ENCODE results near the gene MDFI.

Gene MDFI

GRCh38 chr6:41651962-41652657 is 13.8 kb downstream of the MDFI start:
- no peak for DNase-seq

- DNase-seq: no peak
Observed at GRCh38 chr6:41652866-41653652, 14.8 kb downstream of the MDFI start.

DNA sequence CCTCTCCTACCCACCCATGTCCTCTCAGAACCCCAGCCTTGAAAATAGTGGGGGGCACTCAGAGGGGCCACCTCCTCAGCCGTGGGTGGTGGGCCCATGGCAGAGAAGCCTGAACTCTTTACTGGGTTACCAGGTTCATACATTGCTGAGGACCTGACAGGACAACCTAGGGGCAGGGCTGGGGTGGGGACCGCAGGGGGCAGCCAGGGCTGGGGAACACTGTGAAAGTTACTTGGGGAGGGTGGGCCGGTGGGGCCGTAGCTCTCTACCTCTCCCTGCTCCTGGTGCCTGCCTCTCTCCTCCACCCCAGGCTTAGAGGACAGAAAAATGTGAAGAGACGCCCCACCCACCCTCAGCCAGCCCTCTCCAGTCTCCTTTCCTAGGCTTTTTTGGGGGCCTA is 15.4 kb downstream of the MDFI start:
- no peak for DNase-seq

DNA sequence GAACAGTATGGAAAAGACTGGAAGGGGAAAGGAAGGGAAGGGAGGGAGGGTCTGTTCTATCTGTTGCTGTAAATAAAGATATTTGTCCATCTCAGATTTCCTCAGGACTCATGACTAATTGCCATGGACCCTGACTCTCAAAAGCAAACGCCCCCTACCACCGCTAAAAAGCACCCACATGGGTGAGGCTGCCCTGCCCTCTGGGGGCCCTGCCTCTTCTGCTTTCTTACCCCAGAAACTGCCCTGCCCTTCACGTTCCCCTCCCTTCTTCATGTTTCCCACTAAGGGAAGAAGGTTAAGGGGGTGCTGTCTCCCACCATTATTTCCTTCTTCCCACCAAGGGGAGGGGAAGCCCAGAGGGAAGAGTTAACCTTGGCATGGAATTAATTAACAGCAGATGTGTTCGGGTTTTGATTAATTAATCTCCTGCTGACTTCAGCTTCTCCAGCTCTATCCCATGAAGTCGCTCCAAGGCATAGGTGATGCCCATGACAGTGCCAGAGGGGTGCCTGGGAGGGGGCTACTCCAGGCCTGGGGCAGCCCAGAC is 16.0 kb downstream of the MDFI start:
- no peak for DNase-seq

DNA sequence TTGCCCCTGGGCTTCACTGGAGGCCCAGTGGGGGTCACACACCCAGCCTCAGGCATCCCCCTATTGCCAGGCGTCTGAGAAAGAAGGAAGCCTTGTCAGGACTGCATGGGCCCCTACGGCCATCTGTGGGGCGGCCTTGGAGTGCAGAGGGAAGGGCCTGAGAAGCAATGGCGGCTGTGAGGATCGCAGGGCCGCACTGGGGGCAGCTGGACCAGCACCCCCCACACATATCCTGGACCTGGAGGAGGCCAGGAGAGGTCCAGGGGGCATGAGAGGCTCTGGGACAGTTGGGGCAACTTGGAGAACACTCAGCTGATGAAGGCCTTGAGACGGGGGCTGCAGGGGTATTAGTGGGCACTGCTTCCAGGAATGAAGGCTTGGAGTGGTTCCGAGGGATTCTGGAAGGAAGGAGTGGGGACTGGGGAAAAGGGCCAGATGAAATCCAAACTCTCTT is 16.5 kb downstream of the MDFI start:
- no peak for DNase-seq

DNA sequence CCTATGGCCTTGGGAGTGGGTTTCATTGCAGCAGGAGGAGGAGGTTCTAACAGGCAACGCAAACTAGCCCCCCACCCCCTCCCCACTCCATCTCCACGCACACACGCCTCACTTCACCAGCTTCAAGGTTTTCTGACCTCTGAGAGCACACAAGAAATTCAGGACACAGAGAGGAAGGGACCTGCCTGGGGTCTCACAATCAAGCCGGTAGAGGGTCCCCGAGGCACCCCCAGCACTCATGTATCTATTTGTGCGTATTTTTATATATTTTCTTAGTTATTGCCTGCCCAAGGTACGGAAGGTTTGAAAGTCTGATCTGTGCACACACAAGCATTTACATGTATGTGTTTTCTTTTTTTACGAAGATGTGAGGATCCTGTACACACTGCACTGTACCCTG is 16.9 kb downstream of the MDFI start:
- no peak for DNase-seq

- DNase-seq: no peak
Observed at GRCh38 chr6:41655646-41656001, 17.4 kb downstream of the MDFI start.

DNA sequence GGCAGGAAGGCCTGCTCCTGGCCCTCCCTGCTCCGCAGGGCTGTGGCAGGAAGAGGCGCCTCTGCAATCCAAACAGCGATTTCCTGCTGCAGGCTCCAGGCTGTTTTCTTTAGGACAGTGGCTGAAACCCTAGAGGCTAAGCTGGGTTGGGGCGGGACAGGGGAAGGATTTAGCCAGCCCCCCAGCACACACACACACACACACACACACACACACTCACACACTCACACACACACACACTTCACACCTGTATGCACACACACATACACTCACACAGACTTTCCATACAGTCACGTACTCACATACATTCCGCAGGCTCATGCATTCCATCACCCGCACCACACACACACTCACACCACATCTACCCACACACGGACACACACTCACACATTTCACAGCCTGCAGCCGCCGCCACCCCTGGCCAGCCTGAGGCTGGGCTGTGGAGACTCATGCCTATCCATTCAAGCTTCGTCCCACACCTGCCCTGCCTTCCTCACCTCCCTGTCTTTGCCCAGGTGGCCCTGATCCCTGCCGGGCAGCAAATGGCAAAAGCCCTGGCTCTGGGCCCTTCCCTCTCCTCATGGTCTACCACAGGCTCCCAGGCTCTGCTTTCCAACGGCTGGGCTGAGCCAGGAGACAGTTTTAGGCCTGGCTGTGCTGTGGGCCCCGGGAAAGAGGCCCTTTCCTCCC is 17.9 kb downstream of the MDFI start:
- no peak for DNase-seq

GRCh38 chr6:41657131-41658094 is 19.1 kb downstream of the MDFI start:
- no peak for DNase-seq

- DNase-seq: no peak
Observed at GRCh38 chr6:41658636-41659035, 20.4 kb downstream of the MDFI start.

DNA sequence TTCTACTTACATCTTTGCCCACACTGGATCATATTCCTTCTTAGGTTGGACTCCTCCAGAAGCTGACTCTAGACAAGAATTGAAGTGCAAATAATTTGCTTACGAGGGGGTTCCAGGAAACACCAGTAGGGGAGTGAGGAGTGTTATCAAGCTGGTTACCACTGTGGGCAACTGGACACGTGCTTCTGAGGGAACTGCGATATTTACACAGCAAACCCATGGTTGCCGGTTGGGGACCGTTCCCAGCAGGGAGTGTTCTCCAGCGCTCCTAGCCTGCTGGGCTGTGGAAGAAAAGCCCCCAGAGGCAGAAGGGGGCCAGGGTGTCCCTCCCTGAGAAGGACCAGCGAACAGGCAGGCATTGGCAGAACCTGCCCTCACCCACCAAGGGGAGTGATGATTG is 21.7 kb downstream of the MDFI start:
- DNase-seq: no peak

DNA sequence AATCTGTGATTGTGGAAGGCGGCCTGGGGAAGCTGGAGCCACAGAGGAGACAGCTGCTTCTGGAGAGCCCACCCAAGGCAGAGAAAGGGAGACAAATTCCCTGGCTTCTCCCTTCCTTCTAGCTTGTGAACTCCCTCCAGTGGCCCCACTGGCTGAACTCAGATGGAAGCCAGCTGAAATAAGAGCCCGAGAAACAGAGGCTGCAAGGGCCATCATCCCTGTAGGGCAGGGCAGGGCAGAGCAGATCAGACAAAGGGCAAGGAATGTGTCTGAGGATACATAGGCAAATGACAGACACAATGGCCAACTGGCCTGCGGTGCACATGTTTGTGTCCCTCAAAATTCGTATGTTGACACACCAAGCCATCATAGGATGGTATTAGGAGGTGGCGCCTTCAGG is 25.3 kb downstream of the MDFI start:
- no peak for DNase-seq

DNA sequence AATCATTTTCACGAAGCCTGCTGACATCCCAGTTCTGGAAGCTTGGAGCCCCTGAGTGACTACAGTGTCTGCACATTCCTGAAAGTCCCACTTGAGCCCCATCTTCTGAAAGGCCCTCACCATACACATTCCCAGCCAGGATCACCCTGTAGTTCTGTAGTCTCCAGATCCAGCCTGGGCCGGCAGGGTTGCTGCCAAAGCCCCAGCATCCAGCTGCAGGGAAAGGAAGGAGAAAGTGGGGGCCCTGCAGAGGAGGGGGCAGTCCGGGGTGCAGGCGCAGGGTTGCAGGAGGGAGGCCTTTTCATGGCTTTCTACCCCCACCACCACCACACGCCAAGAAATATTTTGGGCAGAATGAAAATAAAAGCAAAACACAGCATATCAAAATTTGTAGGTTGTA is 26.0 kb downstream of the MDFI start:
- DNase-seq: no peak

DNA sequence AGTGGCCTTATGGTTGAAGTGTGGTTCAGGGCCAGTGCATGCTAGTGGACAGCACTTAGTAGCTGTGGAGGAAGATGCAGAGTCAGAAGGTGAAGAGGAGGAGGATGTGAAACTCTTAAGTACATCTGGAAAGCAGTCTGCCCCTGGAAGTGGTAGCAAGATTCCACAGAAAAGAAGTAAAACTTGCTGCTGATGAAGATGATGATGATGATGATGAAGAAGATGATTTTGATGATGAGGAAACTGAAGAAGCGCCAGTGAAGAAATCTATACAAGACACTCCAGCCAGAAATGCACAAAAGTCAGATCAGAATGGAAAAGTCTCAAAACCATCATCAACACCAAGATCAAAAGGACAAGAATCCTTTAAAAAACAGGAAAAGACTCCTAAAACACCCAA is 28.9 kb downstream of the MDFI start:
- no peak for DNase-seq

- no peak for DNase-seq
Observed at GRCh38 chr6:41668968-41669367, 30.7 kb downstream of the MDFI start.

DNA sequence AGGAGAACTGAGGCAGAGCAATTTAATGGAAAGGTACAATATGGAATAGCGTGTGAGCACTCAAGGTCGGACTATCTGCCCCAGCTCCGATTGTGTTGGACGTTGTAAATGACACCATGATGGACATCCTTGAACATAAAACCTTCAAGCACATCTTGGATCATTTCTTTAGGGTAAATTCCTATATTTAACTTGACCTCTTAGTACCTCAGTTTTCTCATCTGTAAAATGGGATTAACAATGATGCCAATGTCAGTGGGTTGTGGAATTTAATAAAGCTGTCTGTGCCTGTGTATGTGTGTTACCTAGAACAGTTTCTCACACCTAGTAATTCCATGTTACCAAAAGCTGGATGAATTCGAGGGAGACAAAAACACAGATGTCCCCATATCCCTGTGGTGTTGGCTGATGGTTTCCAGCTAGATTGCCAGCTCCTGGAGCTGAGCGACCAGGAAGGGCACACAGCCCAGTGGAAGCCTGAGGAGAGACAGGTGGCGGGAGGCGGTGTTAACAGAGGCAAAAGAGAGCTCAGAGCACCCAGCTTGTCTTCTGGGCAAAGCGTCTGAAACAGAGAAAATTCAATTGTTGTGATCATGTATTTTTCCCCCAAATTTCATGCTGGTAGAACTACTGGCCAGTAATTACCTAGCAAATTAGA is 32.6 kb downstream of the MDFI start:
- DNase-seq: no peak

DNA sequence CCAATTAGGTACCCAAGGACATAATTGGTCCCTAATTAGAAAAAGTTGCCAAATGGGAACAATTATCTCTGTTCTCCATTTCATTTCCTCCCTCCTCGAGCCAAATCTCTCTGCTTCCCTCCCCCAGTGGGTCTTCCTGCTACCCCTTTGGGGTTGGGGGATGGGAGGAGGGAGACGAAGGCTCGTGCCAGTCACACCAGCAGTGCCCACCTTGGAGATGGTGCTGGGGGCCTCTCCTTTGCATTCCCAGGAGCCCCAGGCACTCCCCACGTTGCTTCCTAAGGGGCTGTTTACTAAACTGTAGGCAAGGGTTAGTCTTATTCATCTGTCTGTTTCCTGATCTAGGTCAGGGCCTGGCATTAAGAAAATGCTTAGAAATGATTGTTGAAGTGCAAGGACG is 33.1 kb downstream of the MDFI start:
- DNase-seq: no peak

GRCh38 chr6:41672016-41672415 is 33.7 kb downstream of the MDFI start:
- no peak for DNase-seq

GRCh38 chr6:41672816-41673703 is 34.8 kb downstream of the MDFI start:
- DNase-seq: no peak

DNA sequence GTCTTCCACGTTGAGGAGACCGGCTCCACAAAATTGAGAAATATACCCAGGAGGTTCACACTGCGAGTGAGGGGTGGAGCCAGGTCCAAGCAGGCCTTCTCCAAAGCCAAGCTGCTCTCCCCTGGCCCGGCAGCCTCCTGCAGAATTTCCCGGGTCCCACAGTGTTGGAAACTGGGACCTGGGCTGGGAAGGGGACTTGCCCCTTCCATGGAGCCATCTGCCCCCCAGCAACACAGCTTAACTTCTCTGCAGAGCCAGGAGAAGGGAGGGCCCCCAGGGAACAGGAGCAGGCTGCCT is 35.4 kb downstream of the MDFI start:
- no peak for DNase-seq
